ENCODE data around the gene GXYLT2.

Gene GXYLT2

DNA sequence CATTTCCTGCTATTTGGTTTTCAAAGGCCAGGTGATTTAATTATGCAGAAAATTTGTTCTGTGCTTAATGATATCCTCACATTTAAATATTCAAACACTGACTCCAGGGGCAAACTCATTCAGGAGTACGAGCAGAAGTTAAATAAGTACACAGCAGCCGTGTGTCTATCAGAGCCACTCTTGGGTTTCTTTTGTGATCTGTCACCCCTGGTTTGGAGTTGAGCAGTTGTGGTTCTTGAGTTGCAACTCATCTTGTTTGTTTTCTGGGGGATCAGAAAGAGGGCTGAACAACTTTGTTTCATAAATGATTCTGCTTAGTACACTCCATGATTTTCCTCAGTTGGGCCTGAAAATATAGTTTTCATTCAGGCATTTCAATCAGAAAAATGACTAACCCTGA is 83.1 kb downstream of the GXYLT2 start:
- Histone ChIP-seq H3K9me3 (ENCODE audit: control insufficient read depth in 2 of 2, low read length in 2 of 2) (no peaks in the 10 kb centered on the region), H3K4me1 (ENCODE audit: control insufficient read depth in 2 of 2, insufficient read depth in 2 of 2, low read length in 2 of 2) (peaks cover 0 to 8% of the 10 kb centered on the region in 2 donors), H3K36me3 (ENCODE audit: control insufficient read depth in 2 of 2, insufficient read depth in 2 of 2, low read length in 2 of 2) (no peaks in the 10 kb centered on the region), H3K4me3 (ENCODE audit: low read length in 2 of 2) (no peak overlapping the region), H3K27me3 (ENCODE audit: control insufficient read depth in 2 of 2, insufficient read depth in 2 of 2, low read length in 2 of 2) (no peaks in the 10 kb centered on the region), H3K9ac (ENCODE audit: low read depth in 1 of 2, low read length in 2 of 2) (no peak overlapping the region), H3K27ac (ENCODE audit: low read depth in 2 of 2, low read length in 2 of 2) (no peak overlapping the region)

DNA sequence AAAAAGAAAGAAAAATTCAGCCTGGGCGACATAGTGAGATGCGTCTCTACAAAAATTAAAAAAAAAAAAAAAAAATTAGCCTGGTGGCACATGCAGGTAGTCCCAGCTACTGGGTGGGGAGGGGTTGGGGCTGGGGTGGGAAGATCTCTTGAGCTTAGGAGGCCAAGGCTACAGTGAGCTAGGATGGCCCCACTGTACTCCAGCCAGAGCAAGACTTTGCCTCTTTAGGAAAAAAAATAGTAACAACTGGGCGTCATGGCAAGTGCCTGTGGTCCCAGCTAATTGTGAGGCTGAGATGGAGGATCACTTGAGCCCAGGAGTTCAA is 84.8 kb downstream of the GXYLT2 start:
- Histone ChIP-seq H3K27me3 (ENCODE audit: control insufficient read depth in 2 of 2, insufficient read depth in 2 of 2, low read length in 2 of 2) (no peaks in the 10 kb centered on the region), H3K9ac (ENCODE audit: low read depth in 1 of 2, low read length in 2 of 2) (no peak overlapping the region), H3K27ac (ENCODE audit: low read depth in 2 of 2, low read length in 2 of 2) (no peak overlapping the region)

DNA sequence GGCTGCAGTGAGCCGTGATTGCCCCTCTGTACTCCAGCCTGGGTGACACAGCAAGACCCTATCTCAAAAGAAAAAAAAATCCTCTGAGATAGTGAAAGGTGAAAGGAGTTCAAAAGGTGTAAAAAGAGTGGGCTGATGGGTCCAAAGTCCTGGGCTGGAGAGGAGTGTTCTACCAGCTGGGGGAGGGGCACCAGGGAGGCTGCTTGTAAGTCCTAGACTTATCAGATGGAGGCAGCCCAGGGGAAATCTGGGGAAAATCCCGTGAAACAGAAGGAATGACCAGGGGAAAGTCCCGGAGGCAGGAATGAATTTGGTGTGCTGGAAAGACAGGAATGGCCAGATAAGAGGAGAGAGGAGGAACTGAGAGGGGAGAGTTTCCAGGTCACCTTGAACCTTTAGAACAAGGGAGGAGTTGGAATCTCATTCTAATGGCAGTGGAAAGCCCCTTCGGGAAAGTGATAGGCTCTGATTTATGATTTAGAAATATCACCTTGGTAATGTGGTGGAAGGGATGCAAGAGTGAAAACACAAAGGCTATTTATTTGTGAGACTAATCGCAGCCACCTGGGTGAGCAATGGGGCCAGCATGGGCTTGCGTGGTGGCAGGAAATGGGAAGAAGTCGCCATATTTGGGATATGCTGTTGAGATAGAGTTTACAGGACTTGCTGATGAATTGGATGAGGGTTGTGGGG is 85.3 kb downstream of the GXYLT2 start:
- peak overlapping the region in 1 of 2 donors; percentile 27 for H3K27ac ChIP-seq (ENCODE audit: low read depth in 2 of 2, low read length in 2 of 2)

More for the DNA sequence above, 84.8 kb downstream of the GXYLT2 start:
- Histone ChIP-seq H3K36me3 (ENCODE audit: control insufficient read depth in 2 of 2, insufficient read depth in 2 of 2, low read length in 2 of 2) (no peaks in the 10 kb centered on the region), H3K9me3 (ENCODE audit: control insufficient read depth in 2 of 2, low read length in 2 of 2) (no peaks in the 10 kb centered on the region), H3K4me1 (ENCODE audit: control insufficient read depth in 2 of 2, insufficient read depth in 2 of 2, low read length in 2 of 2) (peaks cover 0 to 8% of the 10 kb centered on the region in 2 donors), H3K4me3 (ENCODE audit: low read length in 2 of 2) (no peak overlapping the region)

DNA sequence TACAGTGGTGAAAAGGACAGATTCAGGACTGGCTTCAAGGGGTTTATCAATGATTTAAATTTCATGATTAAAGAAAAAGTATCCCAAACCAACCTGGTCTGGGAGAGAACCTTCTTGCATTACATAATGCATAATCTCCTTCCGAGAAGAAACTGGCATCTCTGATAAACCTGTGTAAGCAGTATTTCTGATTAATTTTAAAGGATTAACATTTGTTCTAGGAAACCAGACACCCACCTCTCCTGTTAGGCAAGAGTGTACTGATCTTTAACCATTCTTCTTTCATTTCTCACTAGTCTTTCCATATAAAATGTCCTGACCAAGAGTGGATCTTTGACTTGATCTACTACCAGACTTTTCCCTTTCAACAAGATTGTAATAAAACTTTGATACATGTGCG is 85.9 kb downstream of the GXYLT2 start:
- H3K9ac ChIP-seq (ENCODE audit: low read depth in 1 of 2, low read length in 2 of 2): no peak overlapping the region
- H3K4me1 ChIP-seq (ENCODE audit: control insufficient read depth in 2 of 2, insufficient read depth in 2 of 2, low read length in 2 of 2): peaks cover 0 to 8% of the 10 kb centered on the region in 2 donors
- no peaks in the 10 kb centered on the region for H3K27me3 ChIP-seq (ENCODE audit: control insufficient read depth in 2 of 2, insufficient read depth in 2 of 2, low read length in 2 of 2)
- H3K27ac ChIP-seq (ENCODE audit: low read depth in 2 of 2, low read length in 2 of 2): peak overlapping the region in 1 of 2 donors; percentile 27
- H3K4me3 ChIP-seq (ENCODE audit: low read length in 2 of 2): no peak overlapping the region
- H3K36me3 ChIP-seq (ENCODE audit: control insufficient read depth in 2 of 2, insufficient read depth in 2 of 2, low read length in 2 of 2): no peaks in the 10 kb centered on the region
- H3K9me3 ChIP-seq (ENCODE audit: control insufficient read depth in 2 of 2, low read length in 2 of 2): no peaks in the 10 kb centered on the region

More for the DNA sequence above, 85.3 kb downstream of the GXYLT2 start:
- Histone ChIP-seq H3K9me3 (ENCODE audit: control insufficient read depth in 2 of 2, low read length in 2 of 2) (no peaks in the 10 kb centered on the region), H3K36me3 (ENCODE audit: control insufficient read depth in 2 of 2, insufficient read depth in 2 of 2, low read length in 2 of 2) (no peaks in the 10 kb centered on the region), H3K27me3 (ENCODE audit: control insufficient read depth in 2 of 2, insufficient read depth in 2 of 2, low read length in 2 of 2) (no peaks in the 10 kb centered on the region), H3K4me3 (ENCODE audit: low read length in 2 of 2) (no peak overlapping the region), H3K9ac (ENCODE audit: low read depth in 1 of 2, low read length in 2 of 2) (no peak overlapping the region), H3K4me1 (ENCODE audit: control insufficient read depth in 2 of 2, insufficient read depth in 2 of 2, low read length in 2 of 2) (peaks cover 0 to 8% of the 10 kb centered on the region in 2 donors)

DNA sequence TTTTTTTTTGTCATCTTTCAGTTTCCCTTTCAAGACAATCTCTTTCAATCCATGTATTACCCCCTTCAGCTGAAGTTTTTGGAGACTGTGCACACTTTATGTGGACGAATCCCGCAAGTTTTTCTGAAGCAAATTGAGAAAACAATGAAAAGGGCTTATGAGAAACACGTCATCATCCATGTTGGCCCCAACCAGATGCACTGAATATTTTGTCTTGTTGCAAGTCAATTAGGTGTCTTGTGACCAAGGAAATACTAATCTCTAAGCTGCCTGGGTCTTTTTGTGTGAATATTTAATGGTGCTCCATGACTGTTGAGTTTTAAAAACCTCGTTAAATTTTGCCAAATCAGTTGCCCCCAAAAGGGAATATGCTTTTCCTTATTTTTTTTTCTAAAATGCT is 87.1 kb downstream of the GXYLT2 start:
- H3K36me3 ChIP-seq (ENCODE audit: control insufficient read depth in 2 of 2, insufficient read depth in 2 of 2, low read length in 2 of 2): no peaks in the 10 kb centered on the region
- no peak overlapping the region for H3K27ac ChIP-seq (ENCODE audit: low read depth in 2 of 2, low read length in 2 of 2)
- H3K9me3 ChIP-seq (ENCODE audit: control insufficient read depth in 2 of 2, low read length in 2 of 2): no peaks in the 10 kb centered on the region
- H3K9ac ChIP-seq (ENCODE audit: low read depth in 1 of 2, low read length in 2 of 2): no peak overlapping the region
- peaks cover 0 to 8% of the 10 kb centered on the region in 2 donors for H3K4me1 ChIP-seq (ENCODE audit: control insufficient read depth in 2 of 2, insufficient read depth in 2 of 2, low read length in 2 of 2)
- H3K27me3 ChIP-seq (ENCODE audit: control insufficient read depth in 2 of 2, insufficient read depth in 2 of 2, low read length in 2 of 2): no peaks in the 10 kb centered on the region
- H3K4me3 ChIP-seq (ENCODE audit: low read length in 2 of 2): no peak overlapping the region

DNA sequence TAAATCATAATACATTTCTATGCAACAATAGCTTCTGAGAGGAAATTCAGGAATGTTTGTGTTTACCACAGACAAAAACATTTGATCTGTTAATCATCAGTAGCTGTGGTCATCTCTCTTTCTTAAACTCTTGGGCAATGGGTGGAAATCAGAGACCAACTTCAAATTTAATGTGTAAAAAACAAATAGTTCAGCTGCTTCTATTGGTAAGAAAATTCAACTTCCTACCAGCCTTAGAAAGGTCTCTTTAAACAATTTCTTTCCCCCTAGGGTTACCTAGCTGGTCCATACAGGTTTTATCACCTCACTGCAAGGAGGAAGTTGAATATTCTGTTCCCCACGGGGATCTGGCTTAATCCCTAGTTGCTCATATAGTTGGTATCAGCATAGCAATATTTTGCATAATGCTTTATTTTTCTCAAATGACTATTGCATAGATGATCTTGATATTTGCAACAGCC is 88.5 kb downstream of the GXYLT2 start:
- Histone ChIP-seq H3K27me3 (ENCODE audit: control insufficient read depth in 2 of 2, insufficient read depth in 2 of 2, low read length in 2 of 2) (no peaks in the 10 kb centered on the region), H3K27ac (ENCODE audit: low read depth in 2 of 2, low read length in 2 of 2) (no peak overlapping the region), H3K4me1 (ENCODE audit: control insufficient read depth in 2 of 2, insufficient read depth in 2 of 2, low read length in 2 of 2) (peaks cover 0 to 8% of the 10 kb centered on the region in 2 donors), H3K9me3 (ENCODE audit: control insufficient read depth in 2 of 2, low read length in 2 of 2) (no peaks in the 10 kb centered on the region), H3K9ac (ENCODE audit: low read depth in 1 of 2, low read length in 2 of 2) (no peak overlapping the region), H3K4me3 (ENCODE audit: low read length in 2 of 2) (no peak overlapping the region), H3K36me3 (ENCODE audit: control insufficient read depth in 2 of 2, insufficient read depth in 2 of 2, low read length in 2 of 2) (no peaks in the 10 kb centered on the region)

DNA sequence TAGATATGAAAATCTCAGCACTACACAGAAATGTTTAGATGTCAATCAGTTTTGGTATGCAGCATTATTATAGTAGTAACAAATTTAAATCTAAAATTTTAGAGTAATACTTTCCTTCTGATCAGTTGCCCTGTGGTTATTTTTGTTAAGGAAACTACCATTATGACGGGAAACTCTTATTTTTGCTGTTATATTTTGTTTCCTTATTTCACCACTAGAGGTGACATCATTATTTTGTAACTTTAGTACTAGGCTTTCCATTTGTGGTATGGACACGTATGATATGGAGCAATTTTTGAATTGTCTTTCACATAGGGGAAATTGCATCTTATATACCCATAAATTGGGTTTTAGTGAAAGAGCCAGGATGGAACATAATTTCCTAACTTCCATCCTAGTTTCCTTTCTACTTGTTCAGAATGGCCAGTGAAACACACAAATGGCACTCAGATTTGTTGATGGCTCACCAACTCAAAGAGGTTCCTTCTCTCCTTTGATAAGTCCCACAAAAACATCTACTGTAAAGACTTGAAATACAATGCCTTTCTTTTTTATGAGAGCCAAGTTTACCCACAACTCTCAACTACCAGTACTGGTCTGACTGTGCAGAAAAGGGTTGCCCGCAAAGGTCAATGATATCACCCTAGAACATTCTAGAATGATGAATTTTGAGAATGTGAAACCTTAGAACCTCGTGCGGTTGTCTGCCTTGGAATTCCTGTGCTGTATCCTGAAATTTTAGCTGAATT is 89.4 kb downstream of the GXYLT2 start:
- Histone ChIP-seq H3K9me3 (ENCODE audit: control insufficient read depth in 2 of 2, low read length in 2 of 2) (no peaks in the 10 kb centered on the region), H3K4me1 (ENCODE audit: control insufficient read depth in 2 of 2, insufficient read depth in 2 of 2, low read length in 2 of 2) (peaks cover 0 to 8% of the 10 kb centered on the region in 2 donors), H3K4me3 (ENCODE audit: low read length in 2 of 2) (no peak overlapping the region), H3K9ac (ENCODE audit: low read depth in 1 of 2, low read length in 2 of 2) (no peak overlapping the region), H3K27me3 (ENCODE audit: control insufficient read depth in 2 of 2, insufficient read depth in 2 of 2, low read length in 2 of 2) (no peaks in the 10 kb centered on the region), H3K36me3 (ENCODE audit: control insufficient read depth in 2 of 2, insufficient read depth in 2 of 2, low read length in 2 of 2) (no peaks in the 10 kb centered on the region), H3K27ac (ENCODE audit: low read depth in 2 of 2, low read length in 2 of 2) (no peak overlapping the region)

DNA sequence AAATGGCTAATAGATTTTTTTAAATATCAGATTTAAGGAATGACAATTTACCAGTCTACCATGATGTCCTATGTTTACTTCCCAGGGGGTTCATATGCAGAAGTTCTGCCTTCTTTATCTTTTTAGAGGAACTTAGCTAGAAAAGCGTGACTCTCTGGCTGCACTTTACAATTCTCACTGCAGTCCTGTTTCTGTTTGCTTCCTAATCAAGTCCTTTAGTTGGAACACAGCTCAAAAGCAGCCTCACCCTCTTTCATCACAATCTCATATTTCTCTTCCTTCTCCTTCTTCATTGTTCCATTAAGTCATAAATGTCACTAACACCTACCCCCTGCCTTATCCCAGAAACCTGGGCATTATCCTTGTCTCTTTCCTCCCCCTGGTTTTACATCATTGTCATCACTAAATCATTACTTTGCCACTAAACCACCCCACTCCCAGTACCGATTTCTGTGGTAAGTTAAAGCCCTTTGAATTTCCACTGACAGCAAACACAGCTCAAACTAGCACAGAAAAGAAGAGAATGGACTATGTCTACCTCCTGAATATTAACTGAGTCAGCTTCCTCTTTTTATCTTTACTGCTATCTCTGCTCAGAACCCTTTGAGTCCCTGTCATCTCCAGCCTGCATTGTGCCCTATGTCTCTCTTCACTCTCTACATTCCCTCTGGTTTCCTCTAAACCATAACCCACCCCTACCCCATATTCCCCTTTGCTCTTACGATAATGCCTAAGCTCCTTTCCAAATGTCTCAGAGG is 94.9 kb downstream of the GXYLT2 start:
- H3K27me3 ChIP-seq (ENCODE audit: control insufficient read depth in 2 of 2, insufficient read depth in 2 of 2, low read length in 2 of 2): no peaks in the 10 kb centered on the region
- H3K4me3 ChIP-seq (ENCODE audit: low read length in 2 of 2): no peak overlapping the region
- H3K9me3 ChIP-seq (ENCODE audit: control insufficient read depth in 2 of 2, low read length in 2 of 2): peaks cover 0 to 2% of the 10 kb centered on the region in 2 donors
- H3K4me1 ChIP-seq (ENCODE audit: control insufficient read depth in 2 of 2, insufficient read depth in 2 of 2, low read length in 2 of 2): peaks cover 0 to 5% of the 10 kb centered on the region in 2 donors
- peak overlapping the region in 1 of 2 donors; percentile 4 for H3K9ac ChIP-seq (ENCODE audit: low read depth in 1 of 2, low read length in 2 of 2)
- H3K36me3 ChIP-seq (ENCODE audit: control insufficient read depth in 2 of 2, insufficient read depth in 2 of 2, low read length in 2 of 2): no peaks in the 10 kb centered on the region
- H3K27ac ChIP-seq (ENCODE audit: low read depth in 2 of 2, low read length in 2 of 2): no peak overlapping the region

DNA sequence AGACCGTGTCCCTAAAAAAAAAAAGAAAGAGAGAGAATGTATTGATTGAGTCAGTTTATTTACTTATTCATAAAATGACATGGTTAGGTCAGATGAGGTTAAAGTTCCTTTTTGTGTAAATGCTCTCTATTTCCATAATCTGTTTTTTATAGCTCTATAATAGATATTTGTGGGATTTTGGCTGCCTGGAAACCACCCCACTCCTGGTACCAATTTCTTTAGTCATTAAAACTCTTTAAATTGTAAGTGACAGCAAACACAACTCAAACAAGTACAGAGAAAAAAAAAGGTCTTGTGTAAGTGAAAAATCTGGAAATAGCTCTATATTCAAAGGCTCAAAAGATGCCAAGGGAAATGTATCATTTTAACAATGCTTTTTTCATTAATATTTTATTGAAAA is 97.7 kb downstream of the GXYLT2 start:
- Histone ChIP-seq H3K27ac (ENCODE audit: low read depth in 2 of 2, low read length in 2 of 2) (no peak overlapping the region), H3K9ac (ENCODE audit: low read depth in 1 of 2, low read length in 2 of 2) (no peak overlapping the region), H3K4me3 (ENCODE audit: low read length in 2 of 2) (no peak overlapping the region), H3K27me3 (ENCODE audit: control insufficient read depth in 2 of 2, insufficient read depth in 2 of 2, low read length in 2 of 2) (no peaks in the 10 kb centered on the region), H3K9me3 (ENCODE audit: control insufficient read depth in 2 of 2, low read length in 2 of 2) (peaks cover 0 to 2% of the 10 kb centered on the region in 2 donors), H3K36me3 (ENCODE audit: control insufficient read depth in 2 of 2, insufficient read depth in 2 of 2, low read length in 2 of 2) (no peaks in the 10 kb centered on the region), H3K4me1 (ENCODE audit: control insufficient read depth in 2 of 2, insufficient read depth in 2 of 2, low read length in 2 of 2) (peaks cover 0 to 5% of the 10 kb centered on the region in 2 donors)

Data from mucosa of rectum (tissue), 2 donors.